ENCODE results near the gene LPP.

The LPP gene

GRCh38 chr3:188918093-188918492, 764.1 kb downstream of the LPP start:
- no peak overlapping the region for H3K4me3 ChIP-seq (ENCODE audit: low read depth, low read length)

GRCh38 chr3:188923671-188924070, 769.7 kb downstream of the LPP start:
- H3K4me1 ChIP-seq (ENCODE audit: control insufficient read depth, insufficient read depth, low read length), result peaks cover 3% of the 10 kb centered on the region
- no peaks in the 10 kb centered on the region for H3K27me3 ChIP-seq (ENCODE audit: control insufficient read depth, insufficient read depth, low read length)
- no peak overlapping the region for H3K9ac ChIP-seq (ENCODE audit: low read depth, low read length)
- no peaks in the 10 kb centered on the region for H3K36me3 ChIP-seq (ENCODE audit: control insufficient read depth, insufficient read depth, low read length)
- no peak overlapping the region for H3K4me3 ChIP-seq (ENCODE audit: low read depth, low read length)
- no peaks in the 10 kb centered on the region for H3K9me3 ChIP-seq (ENCODE audit: control insufficient read depth, insufficient read depth, low read length)

More at GRCh38 chr3:188918093-188918492, 764.1 kb downstream of the LPP start:
- Histone ChIP-seq H3K4me1 (ENCODE audit: control insufficient read depth, insufficient read depth, low read length) (peaks cover 3% of the 10 kb centered on the region), H3K27me3 (ENCODE audit: control insufficient read depth, insufficient read depth, low read length) (no peaks in the 10 kb centered on the region), H3K9ac (ENCODE audit: low read depth, low read length) (no peak overlapping the region), H3K9me3 (ENCODE audit: control insufficient read depth, insufficient read depth, low read length) (no peaks in the 10 kb centered on the region), H3K36me3 (ENCODE audit: control insufficient read depth, insufficient read depth, low read length) (no peaks in the 10 kb centered on the region)

GRCh38 chr3:188925376-188925775, 771.4 kb downstream of the LPP start:
- Histone ChIP-seq H3K9ac (ENCODE audit: low read depth, low read length) (no peak overlapping the region), H3K9me3 (ENCODE audit: control insufficient read depth, insufficient read depth, low read length) (no peaks in the 10 kb centered on the region), H3K4me1 (ENCODE audit: control insufficient read depth, insufficient read depth, low read length) (peaks cover 3% of the 10 kb centered on the region), H3K36me3 (ENCODE audit: control insufficient read depth, insufficient read depth, low read length) (no peaks in the 10 kb centered on the region), H3K4me3 (ENCODE audit: low read depth, low read length) (no peak overlapping the region), H3K27me3 (ENCODE audit: control insufficient read depth, insufficient read depth, low read length) (no peaks in the 10 kb centered on the region)

- Histone ChIP-seq H3K9me3 (ENCODE audit: control insufficient read depth, insufficient read depth, low read length) (no peaks in the 10 kb centered on the region), H3K9ac (ENCODE audit: low read depth, low read length) (no peak overlapping the region), H3K27me3 (ENCODE audit: control insufficient read depth, insufficient read depth, low read length) (no peaks in the 10 kb centered on the region), H3K4me3 (ENCODE audit: low read depth, low read length) (no peak overlapping the region), H3K4me1 (ENCODE audit: control insufficient read depth, insufficient read depth, low read length) (peaks cover 3% of the 10 kb centered on the region), H3K36me3 (ENCODE audit: control insufficient read depth, insufficient read depth, low read length) (no peaks in the 10 kb centered on the region)
Measured at GRCh38 chr3:188926111-188926510, 772.2 kb downstream of the LPP start.

GRCh38 chr3:188926741-188927511, 773.0 kb downstream of the LPP start:
- Histone ChIP-seq H3K9ac (ENCODE audit: low read depth, low read length) (no peak overlapping the region), H3K9me3 (ENCODE audit: control insufficient read depth, insufficient read depth, low read length) (no peaks in the 10 kb centered on the region), H3K4me3 (ENCODE audit: low read depth, low read length) (no peak overlapping the region), H3K36me3 (ENCODE audit: control insufficient read depth, insufficient read depth, low read length) (no peaks in the 10 kb centered on the region), H3K27me3 (ENCODE audit: control insufficient read depth, insufficient read depth, low read length) (no peaks in the 10 kb centered on the region), H3K4me1 (ENCODE audit: control insufficient read depth, insufficient read depth, low read length) (peaks cover 3% of the 10 kb centered on the region)

GRCh38 chr3:188927971-188928370, 774.0 kb downstream of the LPP start:
- peaks cover 3% of the 10 kb centered on the region for H3K4me1 ChIP-seq (ENCODE audit: control insufficient read depth, insufficient read depth, low read length)
- no peaks in the 10 kb centered on the region for H3K27me3 ChIP-seq (ENCODE audit: control insufficient read depth, insufficient read depth, low read length)
- no peak overlapping the region for H3K4me3 ChIP-seq (ENCODE audit: low read depth, low read length)

GRCh38 chr3:188929137-188929536, 775.2 kb downstream of the LPP start:
- H3K27me3 ChIP-seq (ENCODE audit: control insufficient read depth, insufficient read depth, low read length), result no peaks in the 10 kb centered on the region
- H3K9ac ChIP-seq (ENCODE audit: low read depth, low read length), result no peak overlapping the region
- no peaks in the 10 kb centered on the region for H3K36me3 ChIP-seq (ENCODE audit: control insufficient read depth, insufficient read depth, low read length)
- H3K4me3 ChIP-seq (ENCODE audit: low read depth, low read length), result no peak overlapping the region
- no peaks in the 10 kb centered on the region for H3K4me1 ChIP-seq (ENCODE audit: control insufficient read depth, insufficient read depth, low read length)
- H3K9me3 ChIP-seq (ENCODE audit: control insufficient read depth, insufficient read depth, low read length), result no peaks in the 10 kb centered on the region

More at GRCh38 chr3:188927971-188928370, 774.0 kb downstream of the LPP start:
- Histone ChIP-seq H3K9ac (ENCODE audit: low read depth, low read length) (no peak overlapping the region), H3K9me3 (ENCODE audit: control insufficient read depth, insufficient read depth, low read length) (no peaks in the 10 kb centered on the region), H3K36me3 (ENCODE audit: control insufficient read depth, insufficient read depth, low read length) (no peaks in the 10 kb centered on the region)

- Histone ChIP-seq H3K9ac (ENCODE audit: low read depth, low read length) (no peak overlapping the region), H3K27me3 (ENCODE audit: control insufficient read depth, insufficient read depth, low read length) (no peaks in the 10 kb centered on the region), H3K4me3 (ENCODE audit: low read depth, low read length) (no peak overlapping the region), H3K36me3 (ENCODE audit: control insufficient read depth, insufficient read depth, low read length) (no peaks in the 10 kb centered on the region), H3K9me3 (ENCODE audit: control insufficient read depth, insufficient read depth, low read length) (no peaks in the 10 kb centered on the region), H3K4me1 (ENCODE audit: control insufficient read depth, insufficient read depth, low read length) (no peaks in the 10 kb centered on the region)
Measured at GRCh38 chr3:188931036-188931435, 777.1 kb downstream of the LPP start.

GRCh38 chr3:188931531-188931930, 777.6 kb downstream of the LPP start:
- Histone ChIP-seq H3K9ac (ENCODE audit: low read depth, low read length) (no peak overlapping the region), H3K36me3 (ENCODE audit: control insufficient read depth, insufficient read depth, low read length) (no peaks in the 10 kb centered on the region), H3K27me3 (ENCODE audit: control insufficient read depth, insufficient read depth, low read length) (no peaks in the 10 kb centered on the region), H3K4me3 (ENCODE audit: low read depth, low read length) (no peak overlapping the region), H3K9me3 (ENCODE audit: control insufficient read depth, insufficient read depth, low read length) (no peaks in the 10 kb centered on the region), H3K4me1 (ENCODE audit: control insufficient read depth, insufficient read depth, low read length) (peaks cover 1% of the 10 kb centered on the region)

- H3K36me3 ChIP-seq (ENCODE audit: control insufficient read depth, insufficient read depth, low read length), result no peaks in the 10 kb centered on the region
- H3K9ac ChIP-seq (ENCODE audit: low read depth, low read length), result no peak overlapping the region
- peaks cover 5% of the 10 kb centered on the region for H3K4me1 ChIP-seq (ENCODE audit: control insufficient read depth, insufficient read depth, low read length)
- no peak overlapping the region for H3K4me3 ChIP-seq (ENCODE audit: low read depth, low read length)
- no peaks in the 10 kb centered on the region for H3K9me3 ChIP-seq (ENCODE audit: control insufficient read depth, insufficient read depth, low read length)
- H3K27me3 ChIP-seq (ENCODE audit: control insufficient read depth, insufficient read depth, low read length), result no peaks in the 10 kb centered on the region
Measured at GRCh38 chr3:188934989-188935388, 781.0 kb downstream of the LPP start.

GRCh38 chr3:188936597-188937107, 782.7 kb downstream of the LPP start:
- no peak overlapping the region for H3K4me3 ChIP-seq (ENCODE audit: low read depth, low read length)
- H3K9ac ChIP-seq (ENCODE audit: low read depth, low read length), result no peak overlapping the region
- no peaks in the 10 kb centered on the region for H3K9me3 ChIP-seq (ENCODE audit: control insufficient read depth, insufficient read depth, low read length)
- no peaks in the 10 kb centered on the region for H3K36me3 ChIP-seq (ENCODE audit: control insufficient read depth, insufficient read depth, low read length)
- H3K27me3 ChIP-seq (ENCODE audit: control insufficient read depth, insufficient read depth, low read length), result no peaks in the 10 kb centered on the region
- peaks cover 5% of the 10 kb centered on the region for H3K4me1 ChIP-seq (ENCODE audit: control insufficient read depth, insufficient read depth, low read length)

GRCh38 chr3:188937389-188937788, 783.4 kb downstream of the LPP start:
- Histone ChIP-seq H3K36me3 (ENCODE audit: control insufficient read depth, insufficient read depth, low read length) (no peaks in the 10 kb centered on the region), H3K9ac (ENCODE audit: low read depth, low read length) (no peak overlapping the region), H3K4me3 (ENCODE audit: low read depth, low read length) (no peak overlapping the region), H3K4me1 (ENCODE audit: control insufficient read depth, insufficient read depth, low read length) (peaks cover 5% of the 10 kb centered on the region), H3K9me3 (ENCODE audit: control insufficient read depth, insufficient read depth, low read length) (no peaks in the 10 kb centered on the region), H3K27me3 (ENCODE audit: control insufficient read depth, insufficient read depth, low read length) (no peaks in the 10 kb centered on the region)
